Activated CD4-positive, alpha-beta T cell treated with anti-CD3 and anti-CD28 coated beads, Interleukin-2, Interleukin-6, amounts not matched to agents 100 ng/mL and 50 ng/mL, durations not matched to agents 16 hours and 8 hours (primary cell): ENCODE results near the gene METTL25B.

Experiments used
- DNase-seq: peaks from one replicate; pipeline ENCODE4 v3.0.0-alpha.2; 2020

The METTL25B gene

DNA sequence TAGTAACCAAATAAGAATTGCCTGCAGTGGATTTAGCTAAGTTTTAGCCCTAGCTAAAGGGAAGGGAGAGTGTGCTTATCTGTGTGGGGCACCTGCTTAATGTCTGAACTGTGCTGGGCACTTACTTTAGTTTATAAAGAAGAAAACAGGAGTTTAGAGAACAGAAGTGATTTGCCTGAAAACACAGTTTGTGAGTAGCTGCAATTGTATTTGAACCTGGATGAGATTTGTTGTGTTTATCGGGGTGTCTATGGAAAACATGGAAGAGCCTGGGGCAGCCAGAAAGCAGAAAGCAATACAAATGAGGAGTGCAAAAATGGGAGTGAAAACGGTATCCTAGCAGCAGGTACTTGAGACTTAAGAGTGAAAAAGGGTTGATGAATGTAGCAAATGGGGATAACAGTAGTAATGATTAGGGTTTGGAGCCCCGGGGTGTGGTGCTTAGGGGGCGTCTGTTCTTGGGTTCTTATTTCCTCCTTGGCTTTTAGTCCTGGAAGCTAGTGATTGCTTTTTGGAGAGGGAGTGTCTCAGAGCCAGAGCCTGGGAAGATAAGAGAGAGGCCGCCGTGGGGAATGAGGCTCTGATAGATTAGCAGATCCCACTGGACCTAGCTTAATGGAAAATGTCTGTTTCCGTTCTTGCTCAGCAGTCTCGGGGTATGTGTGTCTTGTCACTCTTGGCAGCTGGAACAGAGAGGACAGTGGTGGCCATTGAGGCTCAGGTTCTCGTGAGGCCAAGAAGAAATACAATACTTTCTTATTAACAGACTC, 44.6 kb downstream of the METTL25B start:
- no peak for DNase-seq

- peak; percentile 57 for DNase-seq
Observed at GRCh38 chr1:156773607-156774006, 45.3 kb downstream of the METTL25B start.

GRCh38 chr1:156775799-156776198, 47.5 kb downstream of the METTL25B start:
- peak; percentile 35 for DNase-seq

DNA sequence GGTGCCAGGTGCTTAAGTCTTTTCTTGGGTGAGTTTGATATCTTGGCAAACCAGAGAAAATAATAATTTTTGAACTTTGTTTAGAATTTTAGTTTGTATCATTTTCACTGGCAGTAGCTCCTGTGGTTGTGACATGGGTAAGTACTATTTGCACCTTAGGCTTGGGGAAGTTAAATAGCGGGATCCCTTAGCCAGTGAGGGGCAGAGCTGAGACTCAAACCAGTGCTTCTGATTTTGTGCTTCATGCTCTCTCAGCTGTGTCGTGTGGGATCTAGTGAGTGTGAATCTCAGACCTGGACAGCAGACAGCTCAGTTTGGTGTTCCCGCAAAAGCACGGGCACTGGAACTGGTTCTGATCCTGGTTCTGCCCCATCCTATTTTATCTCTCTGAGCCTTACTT, 48.7 kb downstream of the METTL25B start:
- no peak for DNase-seq

GRCh38 chr1:156777573-156777972, 49.3 kb downstream of the METTL25B start:
- DNase-seq, result no peak

DNA sequence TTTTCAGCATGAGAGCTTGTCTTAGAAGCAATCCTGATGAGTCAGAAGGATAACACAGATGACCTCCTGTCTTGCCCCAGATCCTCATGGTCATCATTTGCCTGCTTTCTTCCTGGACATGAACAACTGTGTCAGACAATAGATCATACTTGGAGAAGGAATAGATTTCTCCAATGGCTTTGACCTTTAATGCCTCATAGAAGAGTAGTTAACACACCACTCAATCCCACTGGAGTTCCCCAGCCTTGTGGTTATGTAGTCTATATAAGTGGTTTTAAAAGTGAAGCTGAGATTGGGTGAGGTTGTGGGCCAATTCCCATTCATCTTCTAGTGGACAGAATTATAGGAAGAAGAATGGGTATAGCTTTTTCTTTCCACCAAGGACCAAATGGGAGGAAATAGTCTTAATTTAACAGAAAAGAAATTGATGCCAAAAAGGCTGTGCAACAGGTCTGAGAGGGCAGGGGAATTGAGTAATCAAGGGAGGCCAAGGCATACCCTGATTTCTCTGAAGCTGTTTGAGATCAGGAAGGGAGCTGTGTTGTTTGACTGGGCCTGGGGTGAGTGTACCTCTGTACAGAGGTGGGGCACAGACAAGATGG, 53.4 kb downstream of the METTL25B start:
- no peak for DNase-seq

DNA sequence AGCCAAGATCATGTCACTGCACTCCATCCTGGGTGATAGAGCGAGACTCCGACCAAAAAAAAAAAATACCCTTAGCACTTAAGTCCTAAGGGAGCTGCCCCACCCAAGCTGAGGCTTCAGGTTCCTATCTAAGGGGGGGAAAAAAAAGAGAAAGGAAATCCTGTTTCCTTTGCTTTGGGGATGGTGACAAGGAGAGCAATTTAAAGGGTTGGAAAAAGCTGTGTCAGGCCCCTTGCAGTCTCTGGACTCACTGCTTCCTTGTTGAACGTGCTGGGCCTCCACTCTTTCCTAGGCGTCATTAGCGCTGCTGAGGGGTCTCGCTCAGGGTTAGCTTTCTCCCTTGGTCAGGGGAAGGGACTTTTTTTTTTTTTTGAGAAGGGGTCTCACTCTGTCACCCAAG, 57.2 kb downstream of the METTL25B start:
- DNase-seq, result no peak
